HepG2 (cell line): ENCODE data around the gene FAM222B. TPM values are rescaled to one million over a fixed set of nuclear protein-coding genes. Genes with fewer than 3 reads are reported as not detected.

Experiments used
- ELF3 ChIP-seq: IDR thresholded peaks from 2 replicates; pipeline ENCODE4 v1.6.1; 2016; ENCODE audit warnings: missing genetic modification reagents, missing compliant biosample characterization
- FOXJ3 ChIP-seq: sonication (generic); formaldehyde crosslinking; IDR thresholded peaks from 2 replicates; pipeline ENCODE4 v1.4.0; 2020; ENCODE audit warnings: missing genetic modification reagents, mild to moderate bottlenecking, borderline replicate concordance
- HOXA7 ChIP-seq: sonication (generic); formaldehyde crosslinking; IDR thresholded peaks from 2 replicates; pipeline ENCODE4 v1.8.1; 2022; ENCODE audit warnings: mild to moderate bottlenecking, missing genetic modification reagents, moderate library complexity
- MLX ChIP-seq: IDR thresholded peaks from 2 replicates; pipeline ENCODE4 v1.6.1; 2016
- PRMT3 ChIP-seq: sonication (generic); formaldehyde crosslinking; IDR thresholded peaks from 2 replicates; pipeline ENCODE4 v1.8.1; 2022; ENCODE audit warnings: low read depth, mild to moderate bottlenecking, moderate library complexity, missing genetic modification reagents, borderline replicate concordance
- SP140L ChIP-seq: sonication (generic); formaldehyde crosslinking; IDR thresholded peaks from 2 replicates; pipeline ENCODE4 v1.4.0; 2020; ENCODE audit warnings: missing genetic modification reagents, borderline replicate concordance
- TEAD2 ChIP-seq: sonication (generic); formaldehyde crosslinking; IDR thresholded peaks from 2 replicates; pipeline ENCODE4 v1.9.0; 2021; ENCODE audit warnings: missing genetic modification reagents
- ZBTB40 ChIP-seq, 2 experiments: fragments of 450-650 bp in 1 of 2; sonication (generic) in 1 of 2; formaldehyde crosslinking in 1 of 2; IDR thresholded peaks; 2 replicates each; pipeline versions ENCODE4 v1.6.1 to v1.8.0; 2016 to 2022; ENCODE audit warnings: antibody characterized with exemption in 1 of 2, mild to moderate bottlenecking in 1 of 2, missing genetic modification reagents in 1 of 2
- ZNF558 ChIP-seq: sonication (generic); formaldehyde crosslinking; IDR thresholded peaks from 2 replicates; pipeline ENCODE4 v1.9.0; 2022; ENCODE audit warnings: mild to moderate bottlenecking, missing genetic modification reagents, borderline replicate concordance
- ZNF574 ChIP-seq: sonication (generic); formaldehyde crosslinking; IDR thresholded peaks from 2 replicates; pipeline ENCODE4 v1.4.0; 2020; ENCODE audit warnings: missing genetic modification reagents
- ZNF710 ChIP-seq: sonication (generic); formaldehyde crosslinking; IDR thresholded peaks from 2 replicates; pipeline ENCODE4 v1.5.0; 2020; ENCODE audit warnings: mild to moderate bottlenecking, missing genetic modification reagents, borderline replicate concordance
- ZNF839 ChIP-seq: sonication (generic); formaldehyde crosslinking; IDR thresholded peaks from 2 replicates; pipeline ENCODE4 v1.4.0; 2020; ENCODE audit warnings: missing genetic modification reagents, mild to moderate bottlenecking, borderline replicate concordance
- polyA plus RNA-seq, 8 experiments: library from polyadenylated mRNA; depleted of rRNA in 3 of 8; stranded (reverse) in 7 of 8; unstranded in 1 of 8; fragments of >200 nt; fragmentation: Illumina TruSeq in 4 of 8; extraction: Trizol in 4 of 8; gene quantifications; 2 replicates each; pipeline versions ENCODE4 v1.2.1 to v1.2.3, GENCODE V29; 2011 to 2016; ENCODE audit warnings: low read depth in 4 of 8, missing spikeins in 1 of 8, mixed read lengths in 1 of 8; ENCODE audit not compliant: insufficient read depth in 1 of 8
- total RNA-seq, 5 experiments: library from RNA; depleted of rRNA; stranded (reverse); fragments of >200 nt; fragmentation: Illumina TruSeq; extraction: Trizol; gene quantifications; 2 replicates each; pipeline ENCODE4 v1.2.3, GENCODE V29; 2016; ENCODE audit warnings: low read depth in 1 of 5

Gene FAM222B
- total and polyA plus RNA-seq, 2 of the 13 experiments (the other 11 are each of a cell fraction or from before 2014, with no cell fraction given) = 3.5 to 7.3 TPM

GRCh38 chr17:28726627-28727491 lies 115.7 kb downstream of the FAM222B start (continued):
- TF ChIP-seq ZNF574 (CRISPR knock-in tag) (peak; percentile 70), PRMT3 (CRISPR knock-in tag) (no peak; the same call in 1 of the 2 replicates), ZNF558 (CRISPR knock-in tag) (no peak), ZBTB40 (IDR thresholded peaks at IDR 0.05) (no peak), ZBTB40 (CRISPR knock-in tag; IDR thresholded peaks at IDR 0.05) (no peak; the same call in 1 of the 2 replicates), ZNF710 (CRISPR knock-in tag) (peak; percentile 19; the same call in 1 of the 2 replicates), SP140L (CRISPR knock-in tag) (no peak), ZNF839 (CRISPR knock-in tag) (no peak; the same call in 1 of the 2 replicates), MLX (peak; percentile 41; the same call in 1 of the 2 replicates), HOXA7 (no peak), FOXJ3 (CRISPR knock-in tag) (no peak), ELF3 (CRISPR knock-in tag) (0 out of 2 replicates have a peak, but pooled peaks have one; percentile 9), TEAD2 (CRISPR knock-in tag) (no peak)
